Fibroblast of pulmonary artery (primary cell): Measurements from ENCODE around the gene FOXJ3.

Source experiments
- DNase-seq: peaks from one replicate; pipeline ENCODE4 v3.0.0-alpha.2; 2010; ENCODE audit warnings: low read depth
- H3K4me3 ChIP-seq: replicated peaks from 2 replicates; pipeline ENCODE4 v1.5.1; 2011; ENCODE audit warnings: low read depth, mild to moderate bottlenecking, control low read depth, low read length, moderate library complexity
- CTCF ChIP-seq: IDR thresholded peaks from 2 replicates; pipeline ENCODE4 v1.5.1; 2011; ENCODE audit warnings: mild to moderate bottlenecking, control low read depth, low read length, inconsistent platforms; ENCODE audit errors: missing control alignments

The FOXJ3 gene

GRCh38 chr1:42221952-42222606 is 113.0 kb downstream of the FOXJ3 start:
- TF ChIP-seq CTCF = no peak
- peak; percentile 82 for DNase-seq
- no peak overlapping the region for H3K4me3 ChIP-seq

GRCh38 chr1:42221456-42221855 is 113.6 kb downstream of the FOXJ3 start:
- H3K4me3 ChIP-seq = no peak overlapping the region
- no peak for DNase-seq
- no peak for TF ChIP-seq CTCF

GRCh38 chr1:42219627-42220026 is 115.4 kb downstream of the FOXJ3 start:
- no peak for DNase-seq
- no peak for TF ChIP-seq CTCF

GRCh38 chr1:42214447-42214871 is 120.6 kb downstream of the FOXJ3 start:
- TF ChIP-seq CTCF = no peak
- no peak overlapping the region for H3K4me3 ChIP-seq
- DNase-seq = peak; percentile 86

More at GRCh38 chr1:42219627-42220026, 115.4 kb downstream of the FOXJ3 start:
- H3K4me3 ChIP-seq = no peak overlapping the region

- TF ChIP-seq CTCF = no peak
- H3K4me3 ChIP-seq = no peak overlapping the region
- peak; percentile 11 for DNase-seq
Observed at GRCh38 chr1:42211224-42211623, 123.8 kb downstream of the FOXJ3 start.

- H3K4me3 ChIP-seq = no peak overlapping the region
- no peak for TF ChIP-seq CTCF
- DNase-seq = peak; percentile 41
Observed at GRCh38 chr1:42210421-42211133, 124.5 kb downstream of the FOXJ3 start.
